ENCODE data around the gene TOPBP1.
"Not testable (repeated sequence)": the region's sequence is repeated elsewhere in the genome, so short reads cannot be mapped to it uniquely, and the experiment has no call there.

Gene TOPBP1

DNA sequence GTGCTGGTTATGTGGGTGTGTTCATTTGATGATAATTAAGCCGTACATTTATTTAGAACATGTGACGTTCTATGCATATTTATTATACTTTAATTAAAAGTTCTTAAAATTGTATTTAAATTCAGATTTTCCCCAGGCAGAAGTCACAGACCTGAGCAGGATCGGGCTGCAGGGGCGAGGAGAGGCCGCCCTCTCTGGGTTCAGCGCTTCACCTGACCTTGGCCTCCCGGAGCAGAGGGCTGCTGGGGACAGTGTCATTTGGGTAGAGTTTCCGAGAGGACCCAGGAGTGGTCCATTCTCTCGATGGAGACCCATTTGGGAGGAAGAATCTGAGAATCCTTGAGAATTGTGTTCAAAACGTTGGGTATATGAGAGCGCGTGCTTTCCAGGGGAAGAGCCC, 12.0 kb upstream of the TOPBP1 start:
- Histone ChIP-seq H3K9me3 (ENCODE audit: control insufficient read depth, low read length) (no peaks in the 10 kb centered on the region), H3K4me3 (ENCODE audit: extremely low read depth, insufficient read depth, low read length, poor library complexity, severe bottlenecking) (no peak overlapping the region), H3K27ac (ENCODE audit: low read depth, low read length, severe bottlenecking) (no peak overlapping the region), H3K36me3 (ENCODE audit: control insufficient read depth, insufficient read depth, low read length) (no peaks in the 10 kb centered on the region), H3K4me1 (ENCODE audit: control insufficient read depth, insufficient read depth, low read length, poor library complexity, severe bottlenecking) (peaks cover 8% of the 10 kb centered on the region)
- 50 to 70% methylated on average over 5 to 8 of the region's 12 CpGs for WGBS, 2 experiments (ENCODE audit: insufficient coverage in 2 of 2)

DNA sequence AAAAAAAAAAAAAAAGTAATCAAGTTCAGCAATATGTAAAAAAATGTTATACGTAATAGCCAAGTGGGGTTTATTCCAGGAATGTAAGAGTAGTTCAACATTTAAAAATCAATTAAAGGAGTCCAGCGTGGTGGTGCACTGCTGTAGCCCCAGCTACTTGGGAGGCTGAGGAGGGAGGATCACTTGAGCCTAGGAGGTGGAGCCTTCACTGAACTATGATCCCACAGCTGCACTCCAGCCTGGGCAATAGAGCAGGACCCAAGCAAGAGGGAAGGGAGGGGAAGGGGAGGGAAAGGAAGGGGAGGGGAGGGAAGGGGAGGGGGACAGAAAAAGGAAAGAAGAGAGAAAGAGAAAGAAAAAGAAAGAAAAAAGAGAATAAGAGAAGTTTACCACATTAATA, 10.7 kb upstream of the TOPBP1 start:
- 80% methylated on average over 1 of the region's 2 CpGs; no CpG with 5 or more reads in 1 of the 2 experiments for WGBS, 2 experiments (ENCODE audit: insufficient coverage in 2 of 2)

DNA sequence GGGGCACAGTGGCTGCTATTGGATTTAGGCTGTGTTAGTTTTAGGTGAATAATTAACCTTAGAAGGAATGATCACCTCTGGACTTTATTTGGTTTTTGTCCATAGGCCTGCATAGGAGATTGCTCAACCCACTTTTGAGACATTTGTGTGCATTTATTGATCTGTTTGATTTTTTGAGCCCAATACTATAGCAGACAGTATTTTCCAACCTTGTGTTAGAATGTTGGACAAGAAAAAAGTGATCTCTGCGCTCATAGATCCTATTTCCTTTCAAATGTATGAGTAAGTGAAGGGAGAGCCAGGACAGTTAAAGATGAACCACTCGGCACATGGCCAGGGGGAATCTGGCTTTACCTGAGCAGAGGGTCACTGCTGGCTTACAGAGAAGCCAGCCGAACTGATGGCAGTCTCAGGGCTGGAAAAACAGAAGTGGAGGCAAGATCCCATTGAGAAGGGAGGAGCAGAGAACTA, 8.8 kb upstream of the TOPBP1 start:
- 84 to 92% methylated on average over 3 of the region's 3 CpGs for WGBS, 2 experiments (ENCODE audit: insufficient coverage in 2 of 2)
- Histone ChIP-seq H3K4me3 (ENCODE audit: extremely low read depth, insufficient read depth, low read length, poor library complexity, severe bottlenecking) (no peak overlapping the region), H3K27ac (ENCODE audit: low read depth, low read length, severe bottlenecking) (no peak overlapping the region), H3K9me3 (ENCODE audit: control insufficient read depth, low read length) (no peaks in the 10 kb centered on the region), H3K4me1 (ENCODE audit: control insufficient read depth, insufficient read depth, low read length, poor library complexity, severe bottlenecking) (peaks cover 15% of the 10 kb centered on the region), H3K36me3 (ENCODE audit: control insufficient read depth, insufficient read depth, low read length) (no peaks in the 10 kb centered on the region)

More for the DNA sequence above, 10.7 kb upstream of the TOPBP1 start:
- Histone ChIP-seq H3K4me3 (ENCODE audit: extremely low read depth, insufficient read depth, low read length, poor library complexity, severe bottlenecking) (no peak overlapping the region), H3K4me1 (ENCODE audit: control insufficient read depth, insufficient read depth, low read length, poor library complexity, severe bottlenecking) (peaks cover 15% of the 10 kb centered on the region), H3K27ac (ENCODE audit: low read depth, low read length, severe bottlenecking) (no peak overlapping the region), H3K9me3 (ENCODE audit: control insufficient read depth, low read length) (no peaks in the 10 kb centered on the region), H3K36me3 (ENCODE audit: control insufficient read depth, insufficient read depth, low read length) (no peaks in the 10 kb centered on the region)

DNA sequence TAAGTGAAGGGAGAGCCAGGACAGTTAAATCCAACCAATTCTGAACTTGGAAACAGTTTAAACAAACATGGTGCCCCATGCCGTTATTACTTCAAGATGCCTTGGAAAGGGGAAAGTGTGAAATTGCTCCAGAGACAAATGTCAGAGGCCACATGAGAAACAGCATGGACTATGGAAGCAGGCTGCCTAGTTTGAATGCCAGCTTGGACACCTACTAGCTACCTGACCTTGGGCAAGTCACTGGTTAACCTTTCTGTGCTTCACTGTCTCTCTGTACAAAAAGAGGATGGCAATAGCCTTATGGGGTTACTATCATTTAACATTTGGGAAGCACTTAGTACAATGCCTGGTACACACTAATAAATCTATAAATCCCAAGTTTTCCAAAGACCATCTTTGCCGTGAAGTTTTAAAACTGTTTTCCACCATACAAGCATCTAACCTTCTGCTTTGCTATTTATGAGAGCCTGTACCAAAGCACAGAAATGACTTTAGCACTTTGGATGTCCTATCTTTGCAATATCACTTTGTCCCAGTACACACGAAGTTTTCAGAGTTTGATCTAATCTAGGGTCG, 8.3 kb upstream of the TOPBP1 start:
- H3K4me1 ChIP-seq (ENCODE audit: control insufficient read depth, insufficient read depth, low read length, poor library complexity, severe bottlenecking), result peaks cover 15% of the 10 kb centered on the region
- H3K9me3 ChIP-seq (ENCODE audit: control insufficient read depth, low read length), result no peaks in the 10 kb centered on the region
- no peaks in the 10 kb centered on the region for H3K36me3 ChIP-seq (ENCODE audit: control insufficient read depth, insufficient read depth, low read length)
- H3K27ac ChIP-seq (ENCODE audit: low read depth, low read length, severe bottlenecking), result no peak overlapping the region
- H3K4me3 ChIP-seq (ENCODE audit: extremely low read depth, insufficient read depth, low read length, poor library complexity, severe bottlenecking), result no peak overlapping the region
- WGBS, 2 experiments (ENCODE audit: insufficient coverage in 2 of 2), result 88 to 100% methylated on average over 2 to 4 of the region's 4 CpGs

DNA sequence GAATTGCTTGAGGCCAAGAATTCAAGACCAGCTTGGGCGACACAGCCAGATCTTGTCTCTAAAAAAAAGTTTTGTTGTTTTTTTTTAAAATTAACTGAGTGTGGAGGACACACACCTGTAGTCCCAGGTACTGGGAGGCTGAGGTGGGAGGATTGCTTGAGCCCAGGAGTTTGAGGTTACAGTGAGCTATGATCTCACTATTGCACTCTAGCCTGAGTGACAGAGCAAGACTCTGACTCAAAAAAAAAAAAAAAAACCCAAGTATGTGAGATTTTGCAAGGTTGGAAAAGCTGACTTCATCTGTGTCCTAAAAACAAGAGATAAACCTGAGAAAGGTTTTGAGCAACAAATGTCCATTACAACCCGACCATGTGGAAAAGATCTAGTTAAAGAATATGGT, 5.4 kb upstream of the TOPBP1 start:
- Histone ChIP-seq H3K4me3 (ENCODE audit: extremely low read depth, insufficient read depth, low read length, poor library complexity, severe bottlenecking) (no peak overlapping the region), H3K27ac (ENCODE audit: low read depth, low read length, severe bottlenecking) (no peak overlapping the region), H3K4me1 (ENCODE audit: control insufficient read depth, insufficient read depth, low read length, poor library complexity, severe bottlenecking) (peaks cover 11% of the 10 kb centered on the region), H3K9me3 (ENCODE audit: control insufficient read depth, low read length) (no peaks in the 10 kb centered on the region), H3K36me3 (ENCODE audit: control insufficient read depth, insufficient read depth, low read length) (no peaks in the 10 kb centered on the region)
- 95 to 96% methylated on average over 2 of the region's 2 CpGs for WGBS, 2 experiments (ENCODE audit: insufficient coverage in 2 of 2)

DNA sequence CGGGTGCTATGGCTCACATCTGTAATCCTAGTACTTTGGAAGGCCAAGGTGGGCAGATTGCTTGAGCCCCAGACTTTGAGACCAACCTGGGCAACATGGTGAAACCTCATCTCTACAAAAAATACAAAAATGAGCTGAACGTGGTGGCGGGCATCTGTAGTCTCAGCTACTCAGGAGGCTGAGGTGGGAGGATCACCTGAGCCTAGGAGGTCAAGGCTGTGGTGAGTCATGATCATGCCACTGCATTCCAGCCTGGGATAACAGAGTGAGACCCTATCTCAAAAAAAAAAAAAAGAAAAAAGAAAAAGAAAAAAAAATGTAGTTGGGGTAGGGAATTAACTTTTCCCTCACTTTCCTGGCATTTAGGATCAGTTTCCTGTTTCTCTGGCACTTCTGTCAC, 3.4 kb upstream of the TOPBP1 start:
- peaks cover 11% of the 10 kb centered on the region for H3K4me1 ChIP-seq (ENCODE audit: control insufficient read depth, insufficient read depth, low read length, poor library complexity, severe bottlenecking)
- H3K9me3 ChIP-seq (ENCODE audit: control insufficient read depth, low read length); H3K27ac ChIP-seq (ENCODE audit: low read depth, low read length, severe bottlenecking); H3K4me3 ChIP-seq (ENCODE audit: extremely low read depth, insufficient read depth, low read length, poor library complexity, severe bottlenecking); H3K36me3 ChIP-seq (ENCODE audit: control insufficient read depth, insufficient read depth, low read length): not testable (repeated sequence)
- WGBS, 2 experiments (ENCODE audit: insufficient coverage in 2 of 2), result 80% methylated on average over 1 of the region's 3 CpGs; no CpG with 5 or more reads in 1 of the 2 experiments

DNA sequence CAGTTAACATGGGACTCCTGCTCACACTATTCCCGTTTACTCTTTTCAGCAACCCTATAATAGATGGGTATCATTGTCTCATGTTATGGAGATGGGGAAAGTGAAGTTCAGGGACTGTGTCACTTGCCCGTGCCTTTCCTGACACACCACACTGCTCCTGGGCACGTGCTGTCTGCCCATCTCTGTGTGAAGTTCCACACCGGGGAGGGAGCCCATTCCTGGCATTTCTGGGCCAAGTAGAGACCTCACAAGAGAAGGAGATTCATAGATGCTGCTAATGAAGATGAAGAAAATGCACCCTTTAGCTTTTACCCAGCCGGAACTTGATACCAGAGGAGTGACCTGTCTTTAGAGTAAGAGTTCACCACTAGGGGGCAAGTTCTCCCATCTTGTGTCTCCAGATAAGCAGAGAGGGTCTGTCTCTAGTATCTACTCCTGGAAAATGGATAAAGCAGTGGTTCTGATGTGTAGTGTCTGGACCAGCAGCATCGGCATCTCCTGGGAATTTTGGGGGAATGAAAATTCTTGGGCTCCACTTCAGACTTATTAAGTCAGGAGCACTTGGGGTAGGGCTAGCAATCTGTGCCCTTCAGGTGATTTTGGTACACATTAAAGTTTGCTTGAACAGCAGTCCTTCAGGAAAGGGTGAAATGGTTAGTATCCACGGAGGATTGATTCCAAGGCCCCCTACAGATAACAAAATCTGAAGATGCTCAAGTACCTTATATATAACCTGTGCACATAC, 2.0 kb upstream of the TOPBP1 start:
- peaks cover 7% of the 10 kb centered on the region for H3K4me1 ChIP-seq (ENCODE audit: control insufficient read depth, insufficient read depth, low read length, poor library complexity, severe bottlenecking)
- H3K9me3 ChIP-seq (ENCODE audit: control insufficient read depth, low read length), result no peaks in the 10 kb centered on the region
- no peak overlapping the region for H3K27ac ChIP-seq (ENCODE audit: low read depth, low read length, severe bottlenecking)
- H3K4me3 ChIP-seq (ENCODE audit: extremely low read depth, insufficient read depth, low read length, poor library complexity, severe bottlenecking), result no peak overlapping the region
- WGBS, 2 experiments (ENCODE audit: insufficient coverage in 2 of 2), result 54 to 75% methylated on average over 2 to 3 of the region's 7 CpGs
- peaks cover 8% of the 10 kb centered on the region for H3K36me3 ChIP-seq (ENCODE audit: control insufficient read depth, insufficient read depth, low read length)

DNA sequence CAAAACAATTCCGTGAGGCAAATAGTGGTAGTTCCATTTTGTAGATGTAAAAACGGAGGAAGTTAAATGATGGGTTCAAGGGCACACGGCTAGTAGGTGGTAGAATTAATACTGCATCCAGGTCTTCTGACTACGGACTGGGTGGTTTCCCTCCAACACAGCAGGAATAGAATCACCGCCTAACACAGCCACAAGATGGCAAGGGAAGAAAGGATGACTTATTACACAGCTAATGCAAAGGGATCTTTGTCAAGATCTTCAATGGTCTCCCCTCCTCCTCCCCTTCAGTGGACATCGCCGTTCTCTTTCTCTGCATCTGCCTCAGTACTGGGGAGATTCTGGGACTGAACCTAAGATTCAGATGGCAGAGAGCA, 524 bp upstream of the TOPBP1 start:
- Histone ChIP-seq H3K27ac (ENCODE audit: low read depth, low read length, severe bottlenecking) (peak overlapping the region; percentile 87), H3K36me3 (ENCODE audit: control insufficient read depth, insufficient read depth, low read length) (peaks cover 21% of the 10 kb centered on the region), H3K4me3 (ENCODE audit: extremely low read depth, insufficient read depth, low read length, poor library complexity, severe bottlenecking) (peak overlapping the region; percentile 89), H3K9me3 (ENCODE audit: control insufficient read depth, low read length) (no peaks in the 10 kb centered on the region), H3K4me1 (ENCODE audit: control insufficient read depth, insufficient read depth, low read length, poor library complexity, severe bottlenecking) (no peaks in the 10 kb centered on the region)
- 9 to 17% methylated on average over 2 to 3 of the region's 7 CpGs for WGBS, 2 experiments (ENCODE audit: insufficient coverage in 2 of 2)

DNA sequence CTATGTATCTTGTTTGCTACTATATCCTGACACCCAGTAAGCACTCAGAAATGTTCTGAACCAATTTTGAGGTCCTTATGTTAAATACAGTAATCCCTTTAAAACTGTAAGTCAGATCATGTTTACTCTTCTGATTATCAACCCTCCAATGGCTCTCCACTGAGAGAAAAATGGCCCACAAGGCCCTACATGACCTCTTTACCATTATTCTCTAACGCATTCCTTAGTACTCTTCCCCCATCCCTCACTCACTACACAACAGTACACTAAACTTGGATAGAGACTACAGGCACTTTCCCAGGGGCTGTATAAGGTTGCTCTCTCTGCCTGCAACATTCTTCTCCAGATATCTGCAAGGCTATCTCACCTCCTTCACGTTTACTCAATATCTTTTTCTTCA, 1.9 kb downstream of the TOPBP1 start:
- Histone ChIP-seq H3K36me3 (ENCODE audit: control insufficient read depth, insufficient read depth, low read length) (peaks cover 41% of the 10 kb centered on the region), H3K9me3 (ENCODE audit: control insufficient read depth, low read length) (no peaks in the 10 kb centered on the region), H3K4me3 (ENCODE audit: extremely low read depth, insufficient read depth, low read length, poor library complexity, severe bottlenecking) (no peak overlapping the region), H3K27ac (ENCODE audit: low read depth, low read length, severe bottlenecking) (no peak overlapping the region), H3K4me1 (ENCODE audit: control insufficient read depth, insufficient read depth, low read length, poor library complexity, severe bottlenecking) (no peaks in the 10 kb centered on the region)
- 94 to 100% methylated on average over 2 of the region's 2 CpGs for WGBS, 2 experiments (ENCODE audit: insufficient coverage in 2 of 2)

DNA sequence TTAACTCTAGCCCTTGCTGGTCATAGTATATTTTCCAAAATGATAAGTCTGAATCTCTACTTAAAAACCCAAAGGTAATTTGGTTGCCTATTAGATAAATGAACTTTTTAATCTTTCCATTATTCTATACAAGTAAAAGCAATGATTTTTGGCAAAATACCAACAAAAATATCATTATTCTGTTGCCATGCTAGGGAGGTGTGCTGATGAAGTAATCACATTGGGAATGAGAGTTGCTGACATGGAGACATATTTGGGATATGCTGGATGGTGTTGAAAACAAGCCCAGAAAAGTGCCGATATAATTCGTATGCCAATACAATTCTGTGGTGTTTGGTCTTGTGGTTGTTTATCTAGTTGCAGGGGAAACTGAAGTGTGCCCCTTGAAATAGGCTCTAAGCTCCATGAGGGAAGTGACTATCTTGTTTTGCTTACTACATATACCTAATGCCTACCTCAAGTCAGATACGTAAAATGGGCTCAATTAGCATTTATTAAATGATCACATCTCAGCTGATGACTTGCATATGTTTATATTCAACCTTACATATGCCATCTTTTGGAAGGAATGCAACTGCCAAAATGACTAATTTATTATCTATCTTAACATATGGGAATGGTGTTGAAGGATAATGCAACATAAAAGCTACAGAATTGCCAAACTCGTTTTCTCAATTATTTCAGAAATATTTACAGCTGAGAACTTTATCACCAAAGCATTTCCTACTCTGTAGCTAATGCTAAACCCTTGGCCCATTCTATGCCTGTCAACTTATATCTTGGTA, 5.8 kb downstream of the TOPBP1 start:
- H3K27ac ChIP-seq (ENCODE audit: low read depth, low read length, severe bottlenecking), result no peak overlapping the region
- H3K9me3 ChIP-seq (ENCODE audit: control insufficient read depth, low read length), result no peaks in the 10 kb centered on the region
- 95 to 100% methylated on average over 2 of the region's 4 CpGs for WGBS, 2 experiments (ENCODE audit: insufficient coverage in 2 of 2)
- H3K4me1 ChIP-seq (ENCODE audit: control insufficient read depth, insufficient read depth, low read length, poor library complexity, severe bottlenecking), result no peaks in the 10 kb centered on the region
- H3K4me3 ChIP-seq (ENCODE audit: extremely low read depth, insufficient read depth, low read length, poor library complexity, severe bottlenecking), result no peak overlapping the region
- H3K36me3 ChIP-seq (ENCODE audit: control insufficient read depth, insufficient read depth, low read length), result peaks cover 65% of the 10 kb centered on the region
